ENCODE results near the gene CHST11. TPM values are rescaled to one million over a fixed set of nuclear protein-coding genes. Genes with fewer than 3 reads are reported as not detected.

The CHST11 gene
- total and polyA plus RNA-seq, 7 donors: 0.60 to 22.8 (median 10.0) TPM

GRCh38 chr12:104579718-104580495, 123.2 kb downstream of the CHST11 start:
- intact Hi-C loops (cut with DNase I): no loop called here

DNA sequence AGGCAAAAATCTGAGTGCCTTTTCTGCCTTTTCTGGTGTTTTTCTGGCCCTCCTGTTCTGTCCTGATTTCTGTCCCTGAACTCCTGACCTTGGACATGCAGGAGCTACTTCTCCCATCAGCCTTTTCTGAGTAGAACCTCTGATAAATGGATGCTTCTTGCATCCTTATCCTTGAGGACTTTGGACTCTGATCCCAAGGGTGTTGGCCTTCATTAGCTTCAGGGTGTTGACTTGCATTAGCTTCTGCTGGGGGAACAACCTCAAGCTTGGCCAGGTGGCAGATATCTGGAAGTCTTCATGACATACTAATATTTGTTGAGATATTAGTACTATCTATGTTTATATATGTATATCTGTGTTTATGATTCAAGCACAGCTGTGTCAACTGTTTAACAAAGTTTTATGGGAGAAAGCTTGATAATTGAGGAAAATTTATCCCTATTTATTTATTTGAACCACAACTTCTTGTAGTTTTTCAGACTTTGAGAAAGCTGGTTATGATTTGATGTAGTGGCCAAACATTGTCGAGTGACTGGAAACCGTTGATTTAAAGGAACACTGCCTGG, 124.3 kb downstream of the CHST11 start:
- no peaks in the 10 kb centered on the region for H3K9me3 ChIP-seq
- no peak for TF ChIP-seq CTCF (IDR thresholded peaks at IDR 0.05)
- no peak for TF ChIP-seq EP300 (IDR thresholded peaks at IDR 0.05)
- no peak for TF ChIP-seq POLR2AphosphoS5 (IDR thresholded peaks at IDR 0.05)
- no peak for TF ChIP-seq POLR2A (IDR thresholded peaks at IDR 0.05)
- intact Hi-C loops (cut with DNase I): no loop called here
- WGBS, 2 donors: 50 to 55% methylated on average over 2 of the region's 2 CpGs
- no peak overlapping the region for H3K27ac ChIP-seq
- H3K4me3 ChIP-seq: no peak overlapping the region
- no peak for DNase-seq
- H3K36me3 ChIP-seq: no peaks in the 10 kb centered on the region
- H3K27me3 ChIP-seq: no peaks in the 10 kb centered on the region
- H3K4me1 ChIP-seq: peaks cover 0 to 8% (median 3%) of the 10 kb centered on the region in 4 donors

More at GRCh38 chr12:104579718-104580495, 123.2 kb downstream of the CHST11 start:
- no peak for TF ChIP-seq POLR2A (IDR thresholded peaks at IDR 0.05)
- no peak for TF ChIP-seq CTCF (IDR thresholded peaks at IDR 0.05)
- no peak for TF ChIP-seq EP300 (IDR thresholded peaks at IDR 0.05)
- TF ChIP-seq POLR2AphosphoS5 (IDR thresholded peaks at IDR 0.05): no peak
- Histone ChIP-seq H3K4me1 (no peaks in the 10 kb centered on the region), H3K27me3 (no peaks in the 10 kb centered on the region), H3K9me3 (no peaks in the 10 kb centered on the region), H3K4me3 (no peak overlapping the region), H3K36me3 (no peaks in the 10 kb centered on the region), H3K27ac (no peak overlapping the region)
- 62 to 64% methylated on average over 7 of the region's 7 CpGs for WGBS, 2 donors
- no peak for DNase-seq

- no peaks in the 10 kb centered on the region for H3K27me3 ChIP-seq
- H3K4me1 ChIP-seq: peaks cover 0 to 21% (median 9%) of the 10 kb centered on the region in 4 donors
- no peak overlapping the region for H3K4me3 ChIP-seq
- 63 to 72% methylated on average over 4 of the region's 4 CpGs for WGBS, 2 donors
- H3K9me3 ChIP-seq: no peaks in the 10 kb centered on the region
- H3K36me3 ChIP-seq: no peaks in the 10 kb centered on the region
- H3K27ac ChIP-seq: no peak overlapping the region
- DNase-seq: no peak
- intact Hi-C loops (cut with DNase I): no loop called here
- TF ChIP-seq EP300 (IDR thresholded peaks at IDR 0.05) (no peak), POLR2AphosphoS5 (IDR thresholded peaks at IDR 0.05) (no peak)
Observed at GRCh38 chr12:104582739-104583138, 126.0 kb downstream of the CHST11 start.

- Histone ChIP-seq H3K27ac (no peak overlapping the region), H3K4me3 (no peak overlapping the region), H3K36me3 (no peaks in the 10 kb centered on the region), H3K4me1 (peaks cover 2 to 21% (median 9%) of the 10 kb centered on the region in 4 donors), H3K9me3 (no peaks in the 10 kb centered on the region), H3K27me3 (no peaks in the 10 kb centered on the region)
- no peak for DNase-seq
- intact Hi-C loops (cut with DNase I): no loop called here
- TF ChIP-seq EP300 (IDR thresholded peaks at IDR 0.05): no peak
- no peak for TF ChIP-seq CTCF (IDR thresholded peaks at IDR 0.05)
- no peak for TF ChIP-seq POLR2AphosphoS5 (IDR thresholded peaks at IDR 0.05)
- TF ChIP-seq POLR2A (IDR thresholded peaks at IDR 0.05): no peak
- 42 to 56% methylated on average over 4 of the region's 4 CpGs for WGBS, 2 donors
Observed at GRCh38 chr12:104583301-104583700, 126.6 kb downstream of the CHST11 start.

DNA sequence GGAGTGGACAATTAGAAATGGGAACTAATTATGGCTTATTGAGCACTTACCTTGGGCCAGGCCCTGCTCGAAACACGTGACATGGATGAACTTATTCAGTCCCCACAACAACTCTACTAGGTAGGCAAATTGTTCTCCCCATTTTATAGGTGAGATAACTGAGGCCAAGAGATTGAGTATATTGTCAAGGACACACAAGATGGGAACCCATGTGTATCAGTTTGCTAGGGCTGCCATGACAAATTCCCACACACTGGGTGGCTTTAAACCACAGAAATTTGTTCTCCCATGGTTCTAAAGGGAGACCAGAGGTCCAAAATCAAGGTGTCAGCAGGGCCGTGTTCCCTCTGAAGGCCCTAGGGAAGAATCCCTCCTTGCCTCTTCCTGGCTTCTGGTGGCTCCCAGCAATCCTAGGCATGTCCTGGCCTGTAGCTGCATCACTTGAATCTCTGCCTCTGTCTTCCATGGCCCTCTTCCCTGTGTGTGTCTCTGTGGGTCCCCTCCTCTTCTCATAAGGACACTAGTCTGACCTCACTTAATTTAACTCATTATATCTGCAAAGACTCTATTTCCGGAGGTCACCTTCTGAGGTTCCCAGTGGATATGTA, 128.8 kb downstream of the CHST11 start:
- no peak for DNase-seq
- intact Hi-C loops (cut with DNase I): no loop called here

More for the DNA sequence above, 128.8 kb downstream of the CHST11 start:
- WGBS, 2 donors: 84 to 93% methylated on average over 4 of the region's 4 CpGs
- TF ChIP-seq CTCF (IDR thresholded peaks at IDR 0.05): no peak
- TF ChIP-seq POLR2AphosphoS5 (IDR thresholded peaks at IDR 0.05): no peak
- no peak for TF ChIP-seq POLR2A (IDR thresholded peaks at IDR 0.05)
- no peak for TF ChIP-seq EP300 (IDR thresholded peaks at IDR 0.05)
- Histone ChIP-seq H3K36me3 (no peaks in the 10 kb centered on the region), H3K4me1 (peaks cover 2 to 21% (median 9%) of the 10 kb centered on the region in 4 donors), H3K27ac (no peak overlapping the region), H3K4me3 (no peak overlapping the region), H3K27me3 (no peaks in the 10 kb centered on the region), H3K9me3 (no peaks in the 10 kb centered on the region)

All from sigmoid colon (tissue), 7 donors.